Bronchial epithelial cell (primary cell): ENCODE results near the gene ADCY7. TPM values are rescaled to one million over a fixed set of nuclear protein-coding genes. Genes with fewer than 3 reads are reported as not detected.

Source experiments
- DNase-seq: peaks from one replicate; pipeline ENCODE4 v3.0.0-alpha.2; 2010; ENCODE audit warnings: low read depth
- FAIRE-seq: peaks from 2 replicates; lab custom pipeline; 2011; peaks lifted over from hg19 to GRCh38; lab: Jason Lieb, UNC
- H3K27me3 ChIP-seq: 2 replicates; pipeline ENCODE4 v1.5.1; 2011; ENCODE audit warnings: low read length; ENCODE audit not compliant: control insufficient read depth, insufficient read depth
- H3K36me3 ChIP-seq: 2 replicates; pipeline ENCODE4 v1.5.1; 2011; ENCODE audit warnings: low read length; ENCODE audit not compliant: control insufficient read depth, insufficient read depth
- H3K4me3 ChIP-seq: 2 replicates; pipeline ENCODE4 v1.5.1; 2011; ENCODE audit warnings: mild to moderate bottlenecking, low read depth, low read length, control low read depth
- total RNA-seq: library from RNA; depleted of rRNA; stranded (reverse); fragments of >200 nt; gene quantifications from 2 replicates; pipeline ENCODE4 v1.2.1, GENCODE V29; 2014
- TF ChIP-seq, protein P1 (sequence below): IDR thresholded peaks from 2 replicates; pipeline ENCODE4 v1.5.1; 2011; ENCODE audit warnings: mild to moderate bottlenecking, moderate library complexity, low read length, control low read depth, inconsistent platforms; ENCODE audit not compliant: insufficient read depth, severe bottlenecking

ADCY7 gene
- total RNA-seq, 1 donor from 2014 or later, result 29.2 TPM

- Histone ChIP-seq H3K4me3 (no peak overlapping the region), H3K27me3 (no peaks in the 10 kb centered on the region), H3K36me3 (peaks cover 5% of the 10 kb centered on the region)
- DNase-seq (no peak), FAIRE-seq (no peak)
- TF ChIP-seq, protein P1, sequence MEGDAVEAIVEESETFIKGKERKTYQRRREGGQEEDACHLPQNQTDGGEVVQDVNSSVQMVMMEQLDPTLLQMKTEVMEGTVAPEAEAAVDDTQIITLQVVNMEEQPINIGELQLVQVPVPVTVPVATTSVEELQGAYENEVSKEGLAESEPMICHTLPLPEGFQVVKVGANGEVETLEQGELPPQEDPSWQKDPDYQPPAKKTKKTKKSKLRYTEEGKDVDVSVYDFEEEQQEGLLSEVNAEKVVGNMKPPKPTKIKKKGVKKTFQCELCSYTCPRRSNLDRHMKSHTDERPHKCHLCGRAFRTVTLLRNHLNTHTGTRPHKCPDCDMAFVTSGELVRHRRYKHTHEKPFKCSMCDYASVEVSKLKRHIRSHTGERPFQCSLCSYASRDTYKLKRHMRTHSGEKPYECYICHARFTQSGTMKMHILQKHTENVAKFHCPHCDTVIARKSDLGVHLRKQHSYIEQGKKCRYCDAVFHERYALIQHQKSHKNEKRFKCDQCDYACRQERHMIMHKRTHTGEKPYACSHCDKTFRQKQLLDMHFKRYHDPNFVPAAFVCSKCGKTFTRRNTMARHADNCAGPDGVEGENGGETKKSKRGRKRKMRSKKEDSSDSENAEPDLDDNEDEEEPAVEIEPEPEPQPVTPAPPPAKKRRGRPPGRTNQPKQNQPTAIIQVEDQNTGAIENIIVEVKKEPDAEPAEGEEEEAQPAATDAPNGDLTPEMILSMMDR, result no peak
These were observed 16.7 kb downstream of the ADCY7 start for GRCh38 chr16:50282955-50283631.

DNA sequence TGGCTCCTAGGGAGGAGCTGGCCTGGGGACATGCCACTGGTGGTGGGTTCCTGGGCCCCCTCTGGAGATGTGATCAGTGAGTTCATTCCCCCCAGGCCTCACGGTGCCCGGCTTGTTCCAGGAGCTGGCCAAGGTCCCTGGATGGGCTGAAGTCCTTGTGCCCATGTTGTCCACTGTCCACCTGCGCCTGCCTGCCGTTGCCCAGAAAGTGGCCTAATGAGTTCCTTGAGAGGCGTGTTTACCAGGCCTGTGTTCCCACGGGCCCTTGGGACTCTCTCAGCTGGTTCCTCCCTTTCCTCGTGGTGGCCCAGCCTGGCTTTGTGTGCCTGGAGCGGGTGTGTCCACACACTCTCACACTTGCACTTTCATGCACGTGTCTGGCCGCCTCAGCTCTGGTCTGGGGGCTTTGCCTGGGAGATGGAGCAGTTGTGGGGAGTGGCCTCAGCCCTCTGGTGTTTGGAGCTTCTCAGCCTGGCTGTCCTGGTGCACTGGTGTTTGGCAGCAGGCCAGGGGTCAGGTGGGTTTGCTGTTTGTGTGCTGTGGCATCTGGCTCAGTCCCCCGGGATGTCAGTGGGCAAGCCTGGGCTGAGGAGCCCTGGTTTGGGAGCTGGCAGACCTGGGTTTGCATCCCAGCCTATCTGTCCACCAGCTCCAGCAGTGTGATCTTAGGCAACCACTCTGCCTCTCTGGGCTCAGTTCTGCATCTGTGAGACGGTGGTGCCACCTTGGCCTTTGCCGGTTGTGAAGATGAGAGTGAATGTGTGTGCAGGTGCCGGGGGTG lies 18.0 kb downstream of the ADCY7 start:
- no peak for DNase-seq
- no peak overlapping the region for H3K4me3 ChIP-seq
- TF ChIP-seq, protein P1, result no peak
- peaks cover 5% of the 10 kb centered on the region for H3K36me3 ChIP-seq
- no peak for FAIRE-seq
- H3K27me3 ChIP-seq, result no peaks in the 10 kb centered on the region

DNA sequence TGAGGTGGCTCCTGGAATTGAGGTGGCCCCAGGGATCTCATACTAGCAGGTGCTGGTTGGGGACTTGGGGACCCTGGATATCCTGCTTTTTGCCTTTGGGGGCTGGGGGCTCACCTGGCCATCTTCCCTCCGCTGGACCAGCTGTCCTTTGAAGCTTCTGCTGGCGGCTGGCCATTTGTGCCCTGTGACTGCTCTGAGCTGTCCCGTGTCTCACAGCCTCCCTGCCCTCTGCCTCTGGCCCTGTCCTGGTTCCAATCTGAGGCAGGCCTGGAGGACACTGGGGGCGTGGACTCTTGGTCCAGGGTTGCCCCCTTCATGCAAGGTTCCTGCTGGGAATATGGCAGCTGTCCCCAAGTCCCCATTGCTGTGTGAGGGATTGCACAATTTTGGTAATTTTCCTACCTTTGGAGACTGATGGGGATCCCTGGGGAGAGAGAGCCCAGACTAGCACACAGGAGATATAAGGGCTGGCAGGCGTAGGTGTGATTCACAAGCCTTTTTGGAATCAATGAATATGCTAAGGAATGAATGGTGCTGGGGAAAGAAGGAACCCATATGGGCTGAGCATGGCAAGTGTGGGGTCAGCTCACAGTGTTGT lies 19.2 kb downstream of the ADCY7 start:
- FAIRE-seq, result no peak
- no peak for DNase-seq
- TF ChIP-seq, protein P1, result no peak
- Histone ChIP-seq H3K36me3 (peaks cover 5% of the 10 kb centered on the region), H3K27me3 (no peaks in the 10 kb centered on the region), H3K4me3 (no peak overlapping the region)

DNA sequence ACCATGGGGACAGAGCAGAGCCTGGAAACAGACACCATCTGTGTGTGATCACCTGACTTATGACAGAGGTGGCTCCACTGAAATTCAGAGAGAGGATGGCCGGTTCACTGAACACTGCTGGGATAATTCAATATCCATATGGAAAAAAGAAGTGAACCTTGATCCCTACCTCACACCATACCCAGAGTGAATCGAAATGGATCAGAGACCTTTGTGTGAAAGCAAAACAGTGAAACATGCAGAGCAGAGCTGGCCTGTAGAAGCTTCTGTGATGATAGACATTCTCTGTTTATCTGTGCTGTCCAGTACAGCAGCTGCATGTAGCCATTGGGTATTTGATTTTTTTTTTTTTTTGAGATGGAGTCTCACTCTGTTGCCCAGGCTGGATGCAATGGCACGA lies 20.3 kb downstream of the ADCY7 start:
- FAIRE-seq, result no peak
- no peak for DNase-seq
- H3K27me3 ChIP-seq, result no peaks in the 10 kb centered on the region
- peaks cover 5% of the 10 kb centered on the region for H3K36me3 ChIP-seq
- TF ChIP-seq, protein P1, result no peak
- no peak overlapping the region for H3K4me3 ChIP-seq

- no peak for FAIRE-seq
- no peak for DNase-seq
- H3K4me3 ChIP-seq, result no peak overlapping the region
- peaks cover 10% of the 10 kb centered on the region for H3K36me3 ChIP-seq
- TF ChIP-seq, protein P1, result no peak
- H3K27me3 ChIP-seq, result no peaks in the 10 kb centered on the region
These were observed 21.7 kb downstream of the ADCY7 start for GRCh38 chr16:50288026-50288425.
